CD4-positive, alpha-beta T cell (primary cell): ENCODE measurements around the gene DRAM1. TPM values are rescaled to one million over a fixed set of nuclear protein-coding genes. Genes with fewer than 3 reads are reported as not detected.

Experiments used
- ATAC-seq: fragments of 200-7000 bp; cut with Tn5 transposase; one replicate; pipeline ENCODE4 v1.10.0; 2022; ENCODE audit warnings: mild to moderate bottlenecking; ENCODE audit not compliant: poor library complexity
- CTCF ChIA-PET: fragments of 350-600 bp; sonication (Branson Sonifier 250); formaldehyde crosslinking; loops from one replicate; lab custom pipeline; 2021; ENCODE audit warnings: antibody characterized with exemption, inconsistent platforms; lab: Charles Lee
- POLR2A ChIA-PET: fragments of 350-600 bp; sonication (Branson Sonifier 250); formaldehyde crosslinking; loops from one replicate; lab custom pipeline; 2021; ENCODE audit warnings: antibody characterized with exemption, inconsistent platforms; lab: Charles Lee
- DNase-seq, 14 experiments: peaks; one replicate each; pipeline ENCODE4 v3.0.0-alpha.2; 2013 to 2020; ENCODE audit warnings: mixed read lengths in 2 of 14
- H3K27ac ChIP-seq, 2 donors: one replicate each; pipeline versions ENCODE4 v1.5.1 to v1.7.0; 2013; ENCODE audit warnings: low read length in 2 of 2, low read depth in 1 of 2, mild to moderate bottlenecking in 1 of 2
- H3K27me3 ChIP-seq, 2 experiments: 1 replicate in 1 of 2; 2 replicates in 1 of 2; pipeline versions ENCODE4 v1.6.1 to v1.7.0; 2013; ENCODE audit warnings: low read length in 2 of 2, control low read depth in 1 of 2, mild to moderate bottlenecking in 1 of 2, moderate library complexity in 1 of 2; ENCODE audit not compliant: insufficient read depth in 2 of 2, control insufficient read depth in 1 of 2
- H3K36me3 ChIP-seq: one replicate; pipeline ENCODE4 v1.6.1; 2013; ENCODE audit warnings: low read length, control low read depth; ENCODE audit not compliant: insufficient read depth
- H3K4me1 ChIP-seq: one replicate; pipeline ENCODE4 v1.6.1; 2013; ENCODE audit warnings: low read length, control low read depth; ENCODE audit not compliant: insufficient read depth
- H3K4me3 ChIP-seq: one replicate; pipeline ENCODE4 v1.5.1; 2013; ENCODE audit warnings: mild to moderate bottlenecking, low read length, moderate library complexity
- H3K9me3 ChIP-seq, 2 experiments: 1 replicate in 1 of 2; 2 replicates in 1 of 2; pipeline versions ENCODE4 v1.6.1 to v1.7.0; 2013; ENCODE audit warnings: low read length in 2 of 2, mild to moderate bottlenecking in 2 of 2, control low read depth in 1 of 2, moderate library complexity in 1 of 2; ENCODE audit not compliant: control insufficient read depth in 1 of 2, insufficient read depth in 1 of 2
- H3K27ac Mint-ChIP-seq: one replicate; pipeline ENCODE4 v1.8.0; 2020; ENCODE audit warnings: mixed read lengths
- H3K27me3 Mint-ChIP-seq: one replicate; pipeline ENCODE4 v1.8.0; 2021; ENCODE audit warnings: mixed read lengths
- H3K36me3 Mint-ChIP-seq: one replicate; pipeline ENCODE4 v1.8.0; 2021; ENCODE audit warnings: low read depth, mixed read lengths
- H3K4me1 Mint-ChIP-seq: one replicate; pipeline ENCODE4 v1.8.0; 2021; ENCODE audit warnings: low read depth, mixed read lengths
- H3K4me3 Mint-ChIP-seq: one replicate; pipeline ENCODE4 v1.8.0; 2020; ENCODE audit warnings: mild to moderate bottlenecking, mixed read lengths
- H3K9me3 Mint-ChIP-seq: one replicate; pipeline ENCODE4 v1.8.0; 2020; ENCODE audit warnings: mixed read lengths
- intact Hi-C, 2 experiments: fragments of 100-400 bp; cut with DNase I in 1 of 2; cut with micrococcal nuclease in 1 of 2; formaldehyde crosslinking; loops; one replicate each; pipeline versions ENCODE4 v1.15.1 to v1.9.0; 2023 to 2025; cut with DNase I, micrococcal nuclease
- total RNA-seq, 174 experiments: library from RNA in 2 of 174; stranded (reverse) in 2 of 174; gene quantifications; one replicate each; pipeline ENCODE4 v1.2.3 and lab custom pipeline; 2021 to 2026
- TF ChIP-seq, protein P1 (sequence below): fragments of 200-600 bp; IDR thresholded peaks from one replicate; pipeline ENCODE4 v1.8.0; 2022; ENCODE audit warnings: antibody characterized with exemption, mild to moderate bottlenecking

DRAM1 gene
- total RNA-seq, 2 experiments from 2014 or later, result 1.3 to 1.6 TPM

DNA sequence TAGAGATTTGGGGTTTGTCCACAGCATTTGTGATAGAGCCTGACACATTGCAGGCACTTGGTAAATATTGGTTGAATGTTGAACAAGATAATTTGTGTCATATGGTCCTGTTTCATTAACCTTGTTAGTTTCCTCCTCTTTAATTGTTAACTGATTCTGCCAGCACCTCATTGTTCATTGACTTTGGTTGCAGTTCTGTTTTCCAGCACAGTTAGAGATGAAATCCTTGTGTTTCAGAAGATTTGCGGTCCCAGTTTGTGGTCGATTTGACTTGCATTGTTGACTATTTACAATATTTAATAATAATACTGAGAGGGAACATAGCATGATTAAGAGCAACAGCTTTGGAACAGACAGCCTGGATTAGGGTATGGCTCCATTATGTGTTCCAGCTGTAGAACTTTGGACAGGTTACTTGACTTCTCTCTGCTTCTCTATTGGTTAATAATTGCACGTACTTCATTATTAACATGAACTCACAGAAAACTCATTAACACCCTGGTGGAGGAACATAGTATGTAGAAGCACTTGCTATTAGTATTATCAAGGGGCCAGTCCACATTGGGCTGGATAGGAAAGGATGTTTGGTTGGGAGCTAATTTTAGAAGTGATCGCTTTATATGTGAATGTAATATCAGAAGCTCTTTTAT lies 8.7 kb downstream of the DRAM1 start:
- no peak overlapping the region for H3K4me3 Mint-ChIP-seq
- ChIA-PET POLR2A (no interaction called here), CTCF (interaction anchor here (0.5 kb wide), 2 partner anchors 16 to 24 kb away, joined by 3 read pairs; no protein-coding TSS in a partner anchor)
- no peaks in the 10 kb centered on the region for H3K9me3 Mint-ChIP-seq
- no peaks in the 10 kb centered on the region for H3K4me1 Mint-ChIP-seq
- H3K27me3 ChIP-seq, result no peaks in the 10 kb centered on the region
- no peaks in the 10 kb centered on the region for H3K36me3 Mint-ChIP-seq
- H3K27me3 Mint-ChIP-seq, result no peaks in the 10 kb centered on the region
- intact Hi-C loops, result no loop called here
- DNase-seq, result no peak
- H3K27ac Mint-ChIP-seq, result no peak overlapping the region
- H3K36me3 ChIP-seq, result no peaks in the 10 kb centered on the region
- H3K27ac ChIP-seq, result no peak overlapping the region
- no peaks in the 10 kb centered on the region for H3K9me3 ChIP-seq
- H3K4me3 ChIP-seq, result no peak overlapping the region
- no peaks in the 10 kb centered on the region for H3K4me1 ChIP-seq
- no peak for ATAC-seq
- TF ChIP-seq, protein P1, sequence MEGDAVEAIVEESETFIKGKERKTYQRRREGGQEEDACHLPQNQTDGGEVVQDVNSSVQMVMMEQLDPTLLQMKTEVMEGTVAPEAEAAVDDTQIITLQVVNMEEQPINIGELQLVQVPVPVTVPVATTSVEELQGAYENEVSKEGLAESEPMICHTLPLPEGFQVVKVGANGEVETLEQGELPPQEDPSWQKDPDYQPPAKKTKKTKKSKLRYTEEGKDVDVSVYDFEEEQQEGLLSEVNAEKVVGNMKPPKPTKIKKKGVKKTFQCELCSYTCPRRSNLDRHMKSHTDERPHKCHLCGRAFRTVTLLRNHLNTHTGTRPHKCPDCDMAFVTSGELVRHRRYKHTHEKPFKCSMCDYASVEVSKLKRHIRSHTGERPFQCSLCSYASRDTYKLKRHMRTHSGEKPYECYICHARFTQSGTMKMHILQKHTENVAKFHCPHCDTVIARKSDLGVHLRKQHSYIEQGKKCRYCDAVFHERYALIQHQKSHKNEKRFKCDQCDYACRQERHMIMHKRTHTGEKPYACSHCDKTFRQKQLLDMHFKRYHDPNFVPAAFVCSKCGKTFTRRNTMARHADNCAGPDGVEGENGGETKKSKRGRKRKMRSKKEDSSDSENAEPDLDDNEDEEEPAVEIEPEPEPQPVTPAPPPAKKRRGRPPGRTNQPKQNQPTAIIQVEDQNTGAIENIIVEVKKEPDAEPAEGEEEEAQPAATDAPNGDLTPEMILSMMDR, result no peak

DNA sequence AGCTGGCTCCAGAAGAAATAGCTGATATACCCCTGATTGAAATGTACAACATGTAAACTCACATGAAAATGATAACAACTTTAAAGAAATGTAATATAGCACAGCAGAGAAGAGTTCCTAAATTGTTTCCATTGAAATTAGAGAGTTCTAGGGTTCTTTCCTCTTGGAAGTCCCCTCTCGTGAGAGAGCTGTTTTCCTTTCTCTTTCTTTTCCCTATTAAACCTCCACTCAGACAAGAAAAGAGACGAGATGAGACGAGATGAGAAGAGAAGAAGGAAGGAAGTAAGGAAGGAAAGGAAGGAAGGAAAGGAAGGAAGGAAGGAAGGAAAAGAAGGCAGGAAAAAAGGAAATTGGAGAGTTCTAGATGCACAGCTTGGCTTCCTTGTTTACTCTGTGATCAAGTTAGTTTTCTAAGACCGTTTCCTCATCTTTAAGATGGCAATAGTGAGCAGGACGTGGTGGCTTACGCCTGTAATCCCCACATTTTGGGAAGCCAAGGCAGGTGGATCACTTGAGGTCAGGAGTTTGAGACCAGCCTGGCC lies 11.9 kb downstream of the DRAM1 start:
- H3K27ac Mint-ChIP-seq, result no peak overlapping the region
- H3K9me3 Mint-ChIP-seq, result no peaks in the 10 kb centered on the region
- H3K27me3 Mint-ChIP-seq, result no peaks in the 10 kb centered on the region
- intact Hi-C loops, result no loop called here
- no peaks in the 10 kb centered on the region for H3K4me1 ChIP-seq
- no peak overlapping the region for H3K4me3 ChIP-seq
- no peaks in the 10 kb centered on the region for H3K27me3 ChIP-seq
- DNase-seq (no peak), ATAC-seq (no peak)
- no peaks in the 10 kb centered on the region for H3K36me3 ChIP-seq
- TF ChIP-seq, protein P1, result no peak
- no peak overlapping the region for H3K4me3 Mint-ChIP-seq
- H3K9me3 ChIP-seq, result no peaks in the 10 kb centered on the region
- H3K4me1 Mint-ChIP-seq, result no peaks in the 10 kb centered on the region
- no peak overlapping the region for H3K27ac ChIP-seq
- no peaks in the 10 kb centered on the region for H3K36me3 Mint-ChIP-seq
- CTCF ChIA-PET, result no interaction called here
- POLR2A ChIA-PET, result no interaction called here

DNA sequence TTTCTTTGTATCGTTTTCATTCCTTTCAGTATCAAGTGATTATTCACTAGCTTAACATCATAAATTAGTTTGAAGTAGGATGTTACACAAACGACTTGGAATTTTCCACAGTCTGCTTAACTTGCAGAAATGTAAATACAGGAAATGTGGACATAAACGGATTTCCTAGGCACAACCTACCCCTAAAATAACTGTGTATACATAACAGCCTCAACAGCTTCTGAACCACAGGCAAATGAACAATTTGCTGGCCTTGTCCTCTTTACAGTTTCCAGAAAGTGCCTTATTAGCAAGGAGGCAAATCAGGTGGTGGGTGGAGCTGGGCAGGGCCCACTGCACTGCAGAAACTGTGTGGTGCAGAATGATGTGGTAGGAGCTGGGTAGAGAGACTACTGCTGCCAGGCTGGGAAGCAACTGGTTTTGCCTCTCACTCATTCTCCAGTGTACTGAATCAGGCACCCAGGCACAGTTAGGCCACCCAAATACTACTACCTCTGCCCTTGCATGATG lies 14.1 kb downstream of the DRAM1 start:
- ChIA-PET CTCF (interaction anchor here (1.3 kb wide), 1 partner anchor 22 kb away, joined by 3 read pairs; no protein-coding TSS in a partner anchor), POLR2A (interaction anchor here (0.6 kb wide), 1 partner anchor 23 kb away, joined by 3 read pairs; no protein-coding TSS in a partner anchor)
- H3K4me3 ChIP-seq, result no peak overlapping the region
- no peak for DNase-seq
- no peaks in the 10 kb centered on the region for H3K27me3 Mint-ChIP-seq
- H3K9me3 Mint-ChIP-seq, result no peaks in the 10 kb centered on the region
- intact Hi-C loops, result no loop called here
- no peak overlapping the region for H3K4me3 Mint-ChIP-seq
- no peaks in the 10 kb centered on the region for H3K36me3 Mint-ChIP-seq
- no peak overlapping the region for H3K27ac Mint-ChIP-seq
- no peaks in the 10 kb centered on the region for H3K36me3 ChIP-seq
- TF ChIP-seq, protein P1, result no peak
- H3K9me3 ChIP-seq, result no peaks in the 10 kb centered on the region
- no peak overlapping the region for H3K27ac ChIP-seq
- H3K4me1 ChIP-seq, result no peaks in the 10 kb centered on the region
- H3K27me3 ChIP-seq, result no peaks in the 10 kb centered on the region
- ATAC-seq, result no peak
- H3K4me1 Mint-ChIP-seq, result no peaks in the 10 kb centered on the region
